NCI-H345 treated with DMSO at 0.1 percent for 48 hours (cell line): ENCODE results near the gene GOLT1A.
"Not testable (repeated sequence)": the region's sequence is repeated elsewhere in the genome, so short reads cannot be mapped to it uniquely, and the experiment has no call there.

Source experiments
- DNase-seq: peaks from one replicate; lab custom pipeline; 2025; ENCODE audit not compliant: unreplicated experiment; lab: John Stamatoyannopoulos, UW

Gene GOLT1A

DNA sequence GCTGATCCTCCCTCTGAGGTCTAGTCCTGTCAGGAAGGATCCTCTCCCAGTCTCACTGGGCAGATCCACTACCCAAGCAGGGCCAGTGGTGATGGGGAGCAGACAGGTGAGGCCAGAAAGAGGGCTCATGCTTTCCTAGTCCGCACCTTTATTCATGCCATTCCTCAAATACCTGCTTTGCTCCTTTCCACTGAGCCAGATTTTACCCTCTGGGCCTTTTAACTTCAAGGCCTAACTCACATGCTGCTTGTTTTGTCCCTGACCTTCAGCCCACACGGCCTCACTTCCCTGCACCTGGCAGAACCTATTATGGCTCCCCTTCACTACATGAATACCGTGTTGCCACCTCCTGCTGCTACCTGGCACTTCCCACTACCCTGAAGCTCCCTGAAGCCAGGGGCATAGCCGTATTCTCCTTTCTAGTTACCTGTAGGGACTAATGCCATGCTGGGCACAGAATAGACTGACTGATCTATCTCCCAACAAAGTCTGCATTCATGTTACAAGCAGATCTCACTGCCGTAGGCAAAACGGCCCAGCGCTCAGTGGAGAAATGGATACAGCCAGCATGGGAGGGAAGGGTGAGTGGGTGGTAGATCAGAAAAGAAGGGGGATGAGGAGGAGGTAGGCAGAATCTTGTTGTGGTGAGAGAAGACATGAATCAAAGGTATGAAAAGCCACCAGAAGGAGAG is 36.1 kb upstream of the GOLT1A start:
- no peak for DNase-seq

DNA sequence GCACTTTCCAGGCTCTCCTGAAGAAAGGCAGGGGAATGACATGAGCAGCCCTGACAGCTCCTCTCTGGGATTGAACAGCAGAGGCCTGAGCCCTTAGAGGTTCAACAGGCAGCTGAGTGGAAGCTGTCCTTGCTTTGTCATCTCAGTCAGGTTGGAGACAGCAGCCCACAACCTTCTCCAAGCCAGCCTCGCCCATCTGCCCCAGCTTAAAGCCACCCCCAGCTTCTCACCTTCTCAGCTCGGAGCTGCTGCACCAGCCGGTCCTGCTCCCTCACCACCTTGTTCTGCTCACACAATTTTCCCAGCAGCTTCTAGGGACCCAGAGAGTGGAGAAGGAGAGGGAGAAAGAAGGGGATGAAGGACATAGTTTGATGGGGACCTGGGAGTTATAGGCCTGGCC is 35.2 kb upstream of the GOLT1A start:
- no peak for DNase-seq

DNA sequence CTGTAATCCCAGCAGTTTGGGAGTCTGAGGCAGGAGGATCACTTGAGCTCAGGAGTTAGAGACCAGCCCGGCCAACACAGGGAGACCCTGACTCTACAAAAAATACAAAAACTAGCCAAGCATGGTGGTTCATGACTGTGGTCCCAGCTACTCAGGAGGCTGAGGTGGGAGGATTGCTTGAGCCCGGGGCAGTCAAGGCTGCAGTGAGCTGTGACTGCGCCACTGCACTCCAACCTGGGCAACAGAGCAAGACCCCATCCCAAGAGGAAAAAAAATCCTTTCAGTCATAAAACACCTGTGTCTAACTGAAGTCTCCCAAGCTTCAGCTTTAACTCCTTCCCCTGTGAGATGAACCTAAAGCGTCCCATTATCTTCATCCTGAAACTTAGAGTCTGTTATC is 33.1 kb upstream of the GOLT1A start:
- DNase-seq = no peak

- DNase-seq = no peak
Measured at GRCh38 chr1:204242920-204243319, 29.1 kb upstream of the GOLT1A start.

GRCh38 chr1:204241914-204242313 is 28.1 kb upstream of the GOLT1A start:
- DNase-seq = no peak

GRCh38 chr1:204241050-204241449 is 27.3 kb upstream of the GOLT1A start:
- DNase-seq = no peak

- no peak for DNase-seq
Measured at GRCh38 chr1:204240233-204240632, 26.4 kb upstream of the GOLT1A start.

GRCh38 chr1:204239401-204239800 is 25.6 kb upstream of the GOLT1A start:
- DNase-seq = not testable (repeated sequence)

DNA sequence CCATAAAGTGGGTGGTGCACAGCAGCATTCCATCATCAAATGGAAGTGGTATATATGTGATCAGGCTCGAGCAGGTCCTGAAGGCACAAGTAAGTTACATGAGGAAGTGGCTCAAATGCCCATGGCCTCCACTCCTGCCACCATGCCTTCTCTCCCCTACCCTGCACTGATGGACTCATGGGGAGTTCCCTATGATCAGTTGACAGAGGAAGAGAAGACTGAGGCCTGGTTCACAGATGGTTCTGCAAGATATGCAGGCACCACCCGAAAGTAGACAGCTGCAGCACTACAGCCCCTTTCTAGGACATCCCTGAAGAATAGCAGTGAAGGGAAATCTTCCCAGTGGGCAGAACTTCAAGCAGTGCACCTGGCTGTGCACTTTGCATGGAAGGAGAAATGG is 24.7 kb upstream of the GOLT1A start:
- not testable (repeated sequence) for DNase-seq

DNA sequence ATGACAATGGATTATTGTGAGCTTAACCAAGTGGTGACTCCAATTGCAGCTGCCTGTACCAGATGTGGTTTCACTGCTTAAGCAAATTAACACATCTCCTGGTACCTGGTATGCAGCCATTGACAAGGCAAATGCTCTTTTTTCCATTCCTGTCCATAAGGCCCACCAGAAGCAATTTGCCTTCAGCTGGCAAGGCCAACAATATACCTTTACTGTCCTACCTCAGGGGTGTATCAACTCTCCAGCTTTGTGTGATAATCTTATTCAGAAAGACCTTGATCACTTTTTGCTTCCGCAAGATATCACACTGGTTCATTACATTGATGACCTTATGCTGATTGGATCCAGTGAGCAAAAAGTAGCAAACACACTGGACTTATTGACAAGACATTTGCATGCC is 23.7 kb upstream of the GOLT1A start:
- not testable (repeated sequence) for DNase-seq

- DNase-seq = no peak
Measured at GRCh38 chr1:204232526-204232925, 18.7 kb upstream of the GOLT1A start.

GRCh38 chr1:204230211-204230610 is 16.4 kb upstream of the GOLT1A start:
- DNase-seq = no peak

- DNase-seq = no peak
Measured at GRCh38 chr1:204228896-204229295, 15.1 kb upstream of the GOLT1A start.

DNA sequence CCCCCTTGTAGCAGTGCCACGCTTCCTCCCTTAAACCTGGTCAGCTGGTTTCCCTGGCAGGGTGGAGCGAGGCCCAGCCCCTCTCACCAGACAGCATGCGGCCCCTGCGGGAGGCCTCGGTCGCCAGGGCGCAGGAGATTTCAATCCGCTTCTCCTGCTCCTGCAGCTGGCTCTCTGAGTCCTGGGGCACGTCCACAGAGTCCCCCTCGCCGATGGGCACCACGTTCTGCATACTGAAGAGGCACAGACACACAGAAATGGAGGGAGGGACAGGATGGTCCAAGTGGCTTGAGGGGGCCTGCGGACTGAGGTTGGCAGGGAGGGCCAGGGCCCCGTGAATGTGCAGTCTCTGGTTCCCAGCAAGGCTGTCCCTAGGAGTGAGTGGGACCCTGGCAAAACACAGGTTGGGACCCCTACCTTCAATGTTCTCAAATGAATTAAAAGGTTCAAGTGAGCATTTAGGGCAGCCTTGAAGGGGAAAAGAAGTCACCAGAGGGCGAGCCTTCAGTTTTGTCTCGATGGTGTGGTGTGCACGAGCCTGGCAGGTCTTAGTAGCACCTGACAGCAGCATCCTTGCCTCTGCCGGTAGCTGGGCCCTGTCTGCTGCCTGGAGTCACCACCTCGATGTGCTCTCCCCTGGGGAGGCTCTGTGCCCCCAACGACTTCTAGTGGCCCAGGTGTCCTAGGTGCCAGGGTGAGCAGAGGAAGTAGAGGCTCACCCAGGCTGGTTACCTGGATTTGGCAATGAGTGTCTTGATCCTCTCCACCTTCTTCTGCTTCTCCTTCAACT is 14.4 kb upstream of the GOLT1A start:
- no peak for DNase-seq

DNA sequence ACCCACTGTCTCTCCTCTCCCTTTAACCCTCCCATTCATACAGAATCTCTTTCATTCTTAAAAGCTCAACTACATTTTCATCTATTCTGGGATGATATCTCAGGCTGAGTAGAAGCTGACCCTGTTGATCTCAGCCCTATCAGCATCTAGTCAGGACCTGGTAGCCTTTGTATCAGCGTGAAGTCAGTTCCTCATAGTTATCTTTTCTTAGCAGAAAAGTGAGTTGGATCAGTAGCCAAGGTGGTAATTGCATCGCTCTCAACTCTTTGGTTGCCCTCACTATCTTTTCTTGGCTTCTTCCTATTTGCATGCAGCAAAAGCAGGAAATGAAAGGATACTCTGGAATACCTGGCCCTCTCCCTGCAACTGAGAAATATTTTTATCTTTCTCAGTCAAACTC is 13.6 kb upstream of the GOLT1A start:
- DNase-seq = no peak

DNA sequence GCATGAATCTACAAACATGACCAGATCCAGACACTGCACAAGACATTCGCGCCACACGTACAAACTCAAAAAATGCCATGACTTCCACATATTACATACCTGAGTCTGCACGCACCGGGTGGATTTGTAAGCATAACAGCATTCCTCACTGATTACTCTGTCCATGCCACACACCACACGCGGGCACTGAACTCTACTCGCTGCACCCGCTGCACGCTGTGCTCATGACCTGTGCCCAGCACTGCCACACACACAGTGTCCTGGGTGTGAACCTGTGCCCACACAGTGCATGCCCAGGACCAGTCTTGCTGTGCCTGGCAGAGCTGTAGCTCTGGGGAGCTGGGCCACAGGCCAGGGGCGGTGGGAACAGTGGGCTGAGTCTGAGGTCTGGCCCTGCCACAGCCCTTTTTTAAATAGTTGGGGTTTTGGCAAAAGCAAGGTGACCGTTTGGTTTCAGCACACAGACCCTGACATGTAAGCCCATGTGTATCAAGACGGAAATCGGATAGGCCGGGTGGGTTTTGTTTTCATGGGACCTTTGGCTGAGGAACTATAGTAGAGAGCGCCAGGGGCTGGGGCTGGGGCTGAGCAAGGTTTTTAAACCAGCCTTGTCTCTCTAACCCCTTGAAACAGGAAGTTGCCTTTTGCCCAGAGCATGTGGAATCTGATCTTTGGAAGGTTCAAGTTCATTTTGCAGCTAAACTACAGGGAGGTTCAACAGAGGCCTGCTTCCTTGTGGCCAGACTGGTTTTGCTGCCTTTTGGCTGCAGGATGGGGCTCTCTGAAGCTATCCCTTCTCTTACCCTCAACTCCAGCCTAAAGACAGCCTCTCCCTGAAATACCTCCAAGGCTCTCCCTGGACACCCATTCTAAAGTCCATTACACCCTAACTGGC is 12.3 kb upstream of the GOLT1A start:
- no peak for DNase-seq

DNA sequence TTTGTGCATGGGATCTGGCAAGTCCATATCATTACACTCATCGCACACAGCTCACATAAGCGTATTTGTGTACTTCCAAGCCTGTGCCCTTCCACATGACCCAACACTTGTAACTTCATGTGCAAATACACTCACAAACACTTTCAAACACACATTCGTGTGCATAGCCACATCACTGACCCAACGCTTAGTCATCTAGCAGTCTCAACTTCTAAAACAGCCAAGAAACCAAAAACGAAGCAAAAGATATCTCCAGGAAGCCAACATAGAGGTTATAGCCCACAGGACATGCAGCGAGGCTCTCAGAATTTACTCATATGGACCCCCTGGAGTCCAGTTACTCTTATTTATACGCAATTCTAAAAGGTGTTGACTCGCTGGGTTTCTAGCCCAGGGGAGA is 10.9 kb upstream of the GOLT1A start:
- no peak for DNase-seq

DNA sequence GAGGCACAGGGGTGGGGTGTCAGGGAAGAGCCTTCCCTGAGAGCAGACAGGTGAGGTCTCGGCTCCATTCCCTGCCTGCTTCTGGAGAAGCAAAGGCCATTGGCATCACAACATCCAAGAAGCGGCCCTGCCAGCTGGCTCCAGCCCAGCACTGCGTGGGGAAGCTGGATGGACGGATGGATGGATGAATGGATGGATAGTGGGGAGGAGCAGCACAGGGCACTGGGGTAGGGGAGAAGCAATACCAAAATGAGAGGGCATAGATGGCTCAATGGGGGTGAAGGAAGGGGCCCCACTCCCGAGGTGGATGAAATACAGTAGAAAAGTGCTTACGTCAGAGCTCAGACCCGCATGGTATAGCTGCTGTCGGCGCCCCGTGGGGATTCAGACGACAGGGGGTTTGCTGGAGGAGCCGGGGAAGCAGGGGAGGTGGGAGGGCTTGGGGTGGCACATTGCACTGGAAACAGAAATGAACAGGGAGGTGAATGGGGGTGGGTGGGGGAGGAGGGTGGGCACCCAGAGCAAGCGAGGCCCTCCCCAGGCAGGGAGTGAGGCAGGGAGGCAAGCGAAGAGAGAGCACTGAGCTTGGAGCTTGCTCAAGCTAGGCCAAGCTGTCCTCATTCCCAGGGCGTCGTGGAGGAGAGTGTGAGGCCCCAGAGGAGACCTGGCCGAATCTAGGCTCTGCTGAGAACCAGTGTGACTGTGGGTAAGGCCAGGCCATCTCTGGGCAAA is 9.5 kb upstream of the GOLT1A start:
- no peak for DNase-seq

GRCh38 chr1:204222764-204223055 is 8.9 kb upstream of the GOLT1A start:
- DNase-seq = no peak

GRCh38 chr1:204222006-204222763 is 8.4 kb upstream of the GOLT1A start:
- no peak for DNase-seq
